ENCODE measurements around the gene PIGBOS1.

DNA sequence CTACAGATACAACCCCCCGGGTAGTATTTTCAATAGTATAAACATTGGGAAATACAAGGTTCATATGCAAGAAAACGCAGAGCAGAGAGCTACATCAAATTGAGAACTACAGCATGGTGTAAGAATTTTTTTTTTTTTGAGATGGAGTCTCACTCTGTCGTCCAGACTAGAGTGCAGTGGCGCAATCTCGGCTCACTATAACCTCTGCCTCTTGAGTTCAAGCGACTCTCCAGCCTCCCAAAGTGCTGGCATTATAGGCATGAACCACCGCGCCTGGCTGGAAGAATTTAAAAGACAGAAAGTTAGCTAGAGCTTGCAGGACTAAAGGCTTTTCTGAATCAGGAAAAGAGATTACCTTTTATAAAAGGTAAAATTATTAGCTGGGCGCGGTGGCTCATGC, 42.1 kb upstream of the PIGBOS1 start:
- TF ChIP-seq, protein P1, sequence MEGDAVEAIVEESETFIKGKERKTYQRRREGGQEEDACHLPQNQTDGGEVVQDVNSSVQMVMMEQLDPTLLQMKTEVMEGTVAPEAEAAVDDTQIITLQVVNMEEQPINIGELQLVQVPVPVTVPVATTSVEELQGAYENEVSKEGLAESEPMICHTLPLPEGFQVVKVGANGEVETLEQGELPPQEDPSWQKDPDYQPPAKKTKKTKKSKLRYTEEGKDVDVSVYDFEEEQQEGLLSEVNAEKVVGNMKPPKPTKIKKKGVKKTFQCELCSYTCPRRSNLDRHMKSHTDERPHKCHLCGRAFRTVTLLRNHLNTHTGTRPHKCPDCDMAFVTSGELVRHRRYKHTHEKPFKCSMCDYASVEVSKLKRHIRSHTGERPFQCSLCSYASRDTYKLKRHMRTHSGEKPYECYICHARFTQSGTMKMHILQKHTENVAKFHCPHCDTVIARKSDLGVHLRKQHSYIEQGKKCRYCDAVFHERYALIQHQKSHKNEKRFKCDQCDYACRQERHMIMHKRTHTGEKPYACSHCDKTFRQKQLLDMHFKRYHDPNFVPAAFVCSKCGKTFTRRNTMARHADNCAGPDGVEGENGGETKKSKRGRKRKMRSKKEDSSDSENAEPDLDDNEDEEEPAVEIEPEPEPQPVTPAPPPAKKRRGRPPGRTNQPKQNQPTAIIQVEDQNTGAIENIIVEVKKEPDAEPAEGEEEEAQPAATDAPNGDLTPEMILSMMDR (IDR thresholded peaks at IDR 0.05) = no peak
- TF ChIP-seq POLR2A (IDR thresholded peaks at IDR 0.05) = no peak
